ACC112 (cell line): Measurements from ENCODE around the gene EPB41L3.

Experiments used
- H2AFZ ChIP-seq: fragments of 200-600 bp; sonication (generic); one replicate; pipeline ENCODE4 v1.6.0; 2017; ENCODE audit warnings: antibody characterized with exemption, low read length; ENCODE audit not compliant: unreplicated experiment
- H3K27ac ChIP-seq: fragments of 200-600 bp; sonication (generic); 2 replicates; pipeline ENCODE4 v1.5.1; 2014; ENCODE audit warnings: low read depth, mild to moderate bottlenecking, antibody characterized with exemption, low read length, moderate library complexity
- H3K27me3 ChIP-seq: fragments of 200-600 bp; sonication (generic); 2 replicates; pipeline ENCODE4 v1.6.1; 2014; ENCODE audit warnings: mild to moderate bottlenecking, antibody characterized with exemption, low read length, moderate library complexity, mixed read lengths; ENCODE audit not compliant: insufficient read depth
- H3K36me3 ChIP-seq: fragments of 200-600 bp; sonication (generic); 2 replicates; pipeline ENCODE4 v1.6.1; 2016; ENCODE audit warnings: mild to moderate bottlenecking, antibody characterized with exemption, low read length, moderate library complexity, mixed read lengths; ENCODE audit not compliant: insufficient read depth
- H3K4me1 ChIP-seq: fragments of 200-600 bp; sonication (generic); one replicate; pipeline ENCODE4 v1.6.1; 2016; ENCODE audit warnings: low read length, mixed read lengths; ENCODE audit not compliant: insufficient read depth, unreplicated experiment, control insufficient read depth
- H3K4me3 ChIP-seq: fragments of 200-600 bp; sonication (generic); 2 replicates; pipeline ENCODE4 v1.5.1; 2014; ENCODE audit warnings: mild to moderate bottlenecking, low read depth, low read length
- H3K79me2 ChIP-seq: fragments of 200-600 bp; sonication (generic); one replicate; pipeline ENCODE4 v1.6.0; 2016; ENCODE audit warnings: low read length; ENCODE audit not compliant: control insufficient read depth, unreplicated experiment, insufficient read depth

The EPB41L3 gene

DNA sequence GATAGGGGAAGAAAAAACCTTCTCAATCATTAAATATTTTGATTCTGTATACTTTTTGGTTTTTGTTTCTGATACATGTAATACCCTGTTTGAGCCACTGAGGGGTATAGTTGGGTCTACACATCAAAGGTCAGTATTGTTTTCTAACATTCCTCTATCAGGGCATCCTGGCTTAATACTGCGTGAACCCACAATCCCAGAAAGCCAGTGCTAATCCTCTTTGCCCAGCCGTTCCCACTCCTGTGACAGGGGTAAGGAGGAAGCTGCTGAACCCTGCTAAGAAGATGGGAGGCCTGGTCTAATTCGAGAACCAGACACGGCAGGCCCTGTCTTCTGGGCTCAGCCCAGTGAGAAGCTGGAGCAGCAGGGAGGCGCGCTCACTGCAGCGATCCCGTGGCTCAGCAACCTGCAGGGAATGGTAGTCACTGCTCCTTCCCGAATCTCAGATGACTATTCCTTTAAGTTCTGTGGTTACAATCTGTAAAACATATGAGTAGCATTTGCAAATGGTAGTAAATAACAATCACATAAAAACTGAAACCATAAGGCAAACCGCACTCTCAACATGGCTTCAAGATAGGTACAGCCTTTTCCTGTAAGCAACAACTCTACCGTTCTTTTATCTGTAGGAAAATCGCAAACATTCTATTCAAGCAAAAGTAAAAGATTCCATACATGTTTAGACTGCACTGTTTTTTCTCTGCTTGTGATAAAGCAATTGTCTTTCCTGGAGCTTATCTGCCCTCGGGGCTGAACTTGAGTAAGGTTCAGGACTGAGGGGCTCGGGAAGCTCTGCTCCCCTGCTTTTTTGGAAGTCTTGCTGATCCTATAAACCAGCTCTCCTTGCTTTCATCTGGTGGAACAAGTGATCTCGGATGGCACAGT lies 87.0 kb downstream of the EPB41L3 start:
- H3K27me3 ChIP-seq, result no peaks in the 10 kb centered on the region
- no peaks in the 10 kb centered on the region for H3K36me3 ChIP-seq
- no peaks in the 10 kb centered on the region for H3K79me2 ChIP-seq
- H3K27ac ChIP-seq, result no peak overlapping the region
- peak overlapping the region; percentile 58 for H3K4me3 ChIP-seq
- H3K4me1 ChIP-seq, result no peaks in the 10 kb centered on the region
- H2AFZ ChIP-seq, result peak overlapping the region; percentile 65

DNA sequence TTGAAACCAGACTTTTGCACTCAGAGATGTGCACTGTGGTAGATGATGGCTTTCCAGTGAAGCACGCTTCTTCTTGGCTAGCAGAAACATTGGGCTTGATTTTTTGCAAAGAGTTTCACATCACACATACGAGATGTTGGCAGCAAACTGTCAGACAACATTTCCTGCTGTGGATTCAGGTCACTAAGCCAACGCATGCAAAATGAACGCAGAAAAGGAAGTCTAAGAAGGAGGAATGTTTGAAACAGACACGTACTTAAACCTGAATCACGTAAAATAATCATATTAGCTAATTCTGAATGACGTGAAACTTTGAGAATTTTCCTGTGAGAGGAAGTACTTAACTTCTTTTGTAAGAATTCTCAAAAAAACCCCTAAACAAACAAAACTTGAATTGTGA lies 88.1 kb downstream of the EPB41L3 start:
- no peak overlapping the region for H3K4me3 ChIP-seq
- no peaks in the 10 kb centered on the region for H3K79me2 ChIP-seq
- H2AFZ ChIP-seq, result no peak overlapping the region
- H3K27me3 ChIP-seq, result no peaks in the 10 kb centered on the region
- no peaks in the 10 kb centered on the region for H3K36me3 ChIP-seq
- H3K27ac ChIP-seq, result no peak overlapping the region
- H3K4me1 ChIP-seq, result no peaks in the 10 kb centered on the region

DNA sequence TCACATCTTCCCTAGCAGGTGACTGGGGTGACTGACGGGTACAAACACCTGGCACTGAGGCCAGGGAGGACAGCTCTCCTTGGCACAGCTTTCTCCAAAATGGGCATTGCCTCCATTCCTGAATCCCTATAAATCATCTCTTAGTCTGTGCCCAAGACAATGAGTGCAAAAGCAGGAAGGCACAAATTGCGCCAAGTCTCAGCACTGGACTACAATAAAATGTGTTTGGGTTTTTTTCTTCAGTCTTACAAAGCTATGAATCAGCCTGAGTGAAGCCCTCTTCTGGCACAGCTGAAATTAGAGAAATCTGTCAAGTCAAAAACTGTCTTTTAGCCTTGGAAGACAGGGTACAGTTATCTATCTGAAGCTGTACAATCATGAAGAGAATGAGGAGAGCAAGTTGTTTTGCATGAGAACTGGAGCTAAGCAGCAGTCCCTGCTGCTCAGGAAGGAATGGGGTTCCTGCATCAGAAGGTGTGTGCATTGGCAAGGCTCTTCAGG lies 90.8 kb downstream of the EPB41L3 start:
- no peak overlapping the region for H2AFZ ChIP-seq
- no peak overlapping the region for H3K4me3 ChIP-seq
- no peaks in the 10 kb centered on the region for H3K4me1 ChIP-seq
- H3K27ac ChIP-seq, result no peak overlapping the region
- no peaks in the 10 kb centered on the region for H3K79me2 ChIP-seq
- no peaks in the 10 kb centered on the region for H3K27me3 ChIP-seq
- no peaks in the 10 kb centered on the region for H3K36me3 ChIP-seq

DNA sequence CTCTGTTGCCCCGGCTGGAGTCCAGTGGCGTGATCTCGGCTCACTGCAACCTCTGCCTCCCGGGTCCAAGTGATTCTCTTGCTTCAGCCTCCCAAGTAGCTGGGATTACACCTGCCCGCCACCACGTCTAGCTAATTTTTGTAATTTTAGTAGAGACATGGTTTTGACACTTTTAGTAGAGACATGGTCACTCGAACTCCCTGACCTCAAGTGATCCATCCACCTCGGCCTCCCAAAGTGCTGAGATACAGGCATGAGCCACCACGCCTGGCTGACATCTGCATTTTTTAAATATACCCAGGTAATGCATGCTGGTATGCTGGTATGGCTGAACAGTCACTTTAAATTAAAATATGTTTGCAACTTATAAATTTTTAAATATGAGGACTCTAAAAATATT lies 91.9 kb downstream of the EPB41L3 start:
- Histone ChIP-seq H3K4me3 (no peak overlapping the region), H3K79me2 (no peaks in the 10 kb centered on the region), H3K4me1 (no peaks in the 10 kb centered on the region), H3K27me3 (no peaks in the 10 kb centered on the region), H3K36me3 (no peaks in the 10 kb centered on the region), H3K27ac (no peak overlapping the region), H2AFZ (no peak overlapping the region)

DNA sequence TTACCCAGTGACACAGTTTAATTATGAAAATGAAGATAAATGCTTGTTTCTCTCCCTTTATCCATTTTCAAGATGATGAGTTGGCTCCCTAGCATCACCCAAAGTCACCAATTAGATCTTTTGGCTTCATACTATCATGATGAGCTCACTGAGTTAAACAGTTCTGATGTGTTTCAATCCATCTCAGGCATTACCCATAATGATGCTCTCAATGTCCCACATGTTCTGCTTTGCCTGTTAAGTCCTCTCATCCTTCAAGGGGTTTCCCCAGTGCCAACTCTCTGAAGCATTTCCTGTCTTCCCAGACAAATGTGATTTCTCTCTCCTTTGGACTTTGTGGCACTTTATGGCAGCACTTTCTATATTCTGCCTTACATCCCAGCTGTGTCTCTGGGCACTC lies 92.6 kb downstream of the EPB41L3 start:
- H3K27ac ChIP-seq, result no peak overlapping the region
- H3K36me3 ChIP-seq, result no peaks in the 10 kb centered on the region
- no peaks in the 10 kb centered on the region for H3K27me3 ChIP-seq
- no peak overlapping the region for H2AFZ ChIP-seq
- H3K79me2 ChIP-seq, result no peaks in the 10 kb centered on the region
- no peak overlapping the region for H3K4me3 ChIP-seq
- H3K4me1 ChIP-seq, result no peaks in the 10 kb centered on the region

DNA sequence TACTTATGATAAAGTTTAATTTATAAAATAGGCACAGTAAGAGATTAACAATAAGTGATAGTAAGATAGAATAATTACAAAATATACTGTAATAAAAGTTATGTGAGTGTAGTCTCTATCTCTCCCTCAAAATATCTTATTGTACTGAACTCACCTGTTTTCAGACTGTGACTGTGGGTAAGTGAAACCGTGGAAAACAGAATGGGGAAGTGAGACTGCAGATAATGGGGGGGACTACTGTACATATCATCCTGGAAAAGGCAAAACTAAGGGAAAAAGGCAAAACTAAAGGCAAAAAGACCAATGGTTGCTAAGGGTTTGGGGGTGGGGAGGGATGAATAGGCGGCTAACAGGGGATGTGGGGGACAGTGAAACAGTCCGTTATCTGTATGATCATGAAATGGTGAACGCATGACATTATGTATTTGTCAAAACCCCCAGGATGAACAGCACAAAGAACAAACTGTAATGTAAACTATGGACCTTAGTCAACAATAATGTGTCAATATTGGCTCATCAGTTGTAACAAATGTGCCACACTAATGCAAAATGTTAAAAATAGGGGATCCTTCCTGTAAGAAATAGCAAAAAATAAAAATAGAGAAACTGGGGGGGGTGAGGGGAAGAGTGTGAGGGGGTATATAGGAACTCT lies 93.8 kb downstream of the EPB41L3 start:
- Histone ChIP-seq H3K36me3 (no peaks in the 10 kb centered on the region), H2AFZ (no peak overlapping the region), H3K27me3 (no peaks in the 10 kb centered on the region), H3K4me3 (no peak overlapping the region), H3K4me1 (no peaks in the 10 kb centered on the region), H3K79me2 (no peaks in the 10 kb centered on the region), H3K27ac (no peak overlapping the region)

DNA sequence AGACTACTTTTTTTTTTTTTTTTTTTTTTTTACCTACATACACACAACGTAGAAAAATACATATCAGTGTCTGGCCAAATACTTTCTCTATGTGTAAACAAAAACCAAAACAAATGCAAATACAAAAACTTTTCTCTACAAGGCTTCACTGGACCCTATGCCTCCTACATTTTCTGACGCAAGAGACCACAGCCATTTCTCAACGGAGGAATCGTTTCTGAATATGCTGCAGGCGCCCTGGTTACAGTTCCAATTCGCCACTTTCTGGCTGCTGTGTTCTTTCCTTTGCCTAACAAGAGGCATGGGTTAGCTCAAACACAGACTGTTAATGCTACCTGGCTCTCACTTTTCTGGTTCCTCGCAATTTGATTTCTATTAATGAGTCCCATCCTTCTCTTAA lies 96.4 kb downstream of the EPB41L3 start:
- Histone ChIP-seq H3K4me1 (no peaks in the 10 kb centered on the region), H2AFZ (no peak overlapping the region), H3K79me2 (no peaks in the 10 kb centered on the region), H3K36me3 (no peaks in the 10 kb centered on the region), H3K27ac (no peak overlapping the region), H3K27me3 (no peaks in the 10 kb centered on the region), H3K4me3 (no peak overlapping the region)

DNA sequence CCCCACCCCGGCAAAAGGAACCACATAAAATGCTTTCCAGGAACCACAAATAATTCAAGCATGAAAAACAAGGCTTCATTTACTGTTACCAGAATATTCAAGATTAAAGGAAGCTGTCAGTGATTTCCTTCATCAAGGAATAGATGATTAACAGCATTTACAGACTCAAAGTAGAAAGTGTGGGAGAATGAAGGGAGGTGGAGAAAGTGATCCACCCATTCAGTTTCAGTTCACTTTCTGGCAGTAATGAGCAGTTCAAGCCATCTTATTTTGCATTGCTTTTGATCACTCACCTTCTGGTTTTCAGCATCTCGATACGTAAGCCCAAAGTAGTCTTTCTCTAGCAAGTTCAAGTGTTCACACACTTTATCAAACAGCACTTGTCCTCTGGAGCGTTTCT lies 99.0 kb downstream of the EPB41L3 start:
- no peak overlapping the region for H3K4me3 ChIP-seq
- H3K36me3 ChIP-seq, result no peaks in the 10 kb centered on the region
- no peak overlapping the region for H3K27ac ChIP-seq
- H3K4me1 ChIP-seq, result no peaks in the 10 kb centered on the region
- no peaks in the 10 kb centered on the region for H3K27me3 ChIP-seq
- no peak overlapping the region for H2AFZ ChIP-seq
- no peaks in the 10 kb centered on the region for H3K79me2 ChIP-seq

DNA sequence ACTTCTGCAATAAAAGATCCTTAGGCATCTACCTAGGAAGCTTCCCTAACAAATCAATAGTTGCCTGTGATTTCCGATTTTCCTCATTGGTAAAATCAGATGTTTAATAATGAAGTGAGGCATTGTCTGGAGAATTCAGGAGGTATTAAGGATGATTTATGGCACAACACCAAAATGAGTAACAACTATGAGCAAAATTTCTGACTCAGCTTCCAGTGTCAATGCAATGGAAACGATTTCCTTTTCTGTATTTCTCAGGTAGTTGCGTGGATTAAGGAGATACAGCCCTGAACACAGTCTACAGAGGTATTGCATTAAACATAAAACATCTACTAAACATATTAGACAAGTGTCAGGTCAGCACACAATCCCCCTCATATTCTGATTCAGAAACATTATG lies 99.5 kb downstream of the EPB41L3 start:
- Histone ChIP-seq H2AFZ (no peak overlapping the region), H3K36me3 (no peaks in the 10 kb centered on the region), H3K79me2 (no peaks in the 10 kb centered on the region), H3K27me3 (no peaks in the 10 kb centered on the region), H3K4me1 (no peaks in the 10 kb centered on the region), H3K4me3 (no peak overlapping the region), H3K27ac (no peak overlapping the region)

DNA sequence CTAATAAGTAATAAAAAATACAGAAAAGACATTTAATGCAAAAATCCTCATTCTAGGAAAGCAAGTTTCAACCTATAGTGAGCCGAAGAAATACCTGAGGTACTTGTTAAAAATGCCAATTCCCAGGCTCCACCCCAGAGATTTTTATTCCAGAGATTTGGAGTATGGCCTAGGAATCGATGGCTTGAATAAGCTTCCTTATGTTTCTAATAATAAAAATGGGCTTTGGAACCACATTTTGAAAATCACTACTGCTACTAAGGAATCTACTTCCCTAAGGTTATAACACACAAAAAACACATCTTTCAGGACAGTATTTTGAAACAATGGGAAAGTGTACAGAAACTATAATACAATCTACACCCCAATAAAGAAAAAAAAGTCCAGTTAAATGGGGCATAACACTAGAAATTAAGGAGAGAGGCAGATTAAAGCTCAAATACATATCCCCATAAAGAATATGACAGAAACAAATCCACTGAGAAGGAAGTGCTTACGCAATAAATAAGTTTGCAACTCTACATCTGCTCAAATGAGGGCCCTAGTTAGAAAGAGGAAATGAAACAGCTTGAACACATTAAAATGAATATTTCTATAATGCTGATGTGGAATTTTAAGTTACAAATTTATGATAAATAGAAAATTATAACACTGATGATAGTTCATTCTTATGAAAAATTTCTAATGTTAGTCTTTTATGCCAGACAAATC lies 103.7 kb downstream of the EPB41L3 start:
- Histone ChIP-seq H3K36me3 (no peaks in the 10 kb centered on the region), H2AFZ (no peak overlapping the region), H3K79me2 (no peaks in the 10 kb centered on the region), H3K4me1 (no peaks in the 10 kb centered on the region), H3K4me3 (no peak overlapping the region), H3K27me3 (no peaks in the 10 kb centered on the region), H3K27ac (no peak overlapping the region)
